Measurements from ENCODE around the gene GGT1. TPM values are rescaled to one million over a fixed set of nuclear protein-coding genes. Genes with fewer than 3 reads are reported as not detected.
"Not testable (repeated sequence)": the region's sequence is repeated elsewhere in the genome, so short reads cannot be mapped to it uniquely, and the experiment has no call there.

GGT1 gene
- total RNA-seq, 1 experiment from 2014 or later = 0.63 TPM

GRCh38 chr22:24608327-24608726 is 5.3 kb downstream of the GGT1 start:
- H3K27me3 Mint-ChIP-seq (ENCODE audit: insufficient read depth, unreplicated experiment); intact Hi-C loops (cut with micrococcal nuclease); H3K9me3 Mint-ChIP-seq (ENCODE audit: unreplicated experiment); H3K36me3 Mint-ChIP-seq (ENCODE audit: insufficient read depth, unreplicated experiment); H3K27ac Mint-ChIP-seq (ENCODE audit: low read depth, unreplicated experiment); BruUV-seq (replicated peaks); POLR2A ChIA-PET; DNase-seq (ENCODE audit: unreplicated experiment); H3K4me1 Mint-ChIP-seq (ENCODE audit: insufficient read depth, unreplicated experiment); CTCF ChIA-PET; H3K4me3 Mint-ChIP-seq (ENCODE audit: unreplicated experiment): not testable (repeated sequence)

GRCh38 chr22:24609888-24610287 is 6.9 kb downstream of the GGT1 start:
- H3K9me3 Mint-ChIP-seq (ENCODE audit: unreplicated experiment); H3K27me3 Mint-ChIP-seq (ENCODE audit: insufficient read depth, unreplicated experiment); H3K4me3 Mint-ChIP-seq (ENCODE audit: unreplicated experiment); DNase-seq (ENCODE audit: unreplicated experiment); H3K36me3 Mint-ChIP-seq (ENCODE audit: insufficient read depth, unreplicated experiment); H3K27ac Mint-ChIP-seq (ENCODE audit: low read depth, unreplicated experiment); H3K4me1 Mint-ChIP-seq (ENCODE audit: insufficient read depth, unreplicated experiment); intact Hi-C loops (cut with micrococcal nuclease); BruUV-seq (replicated peaks); POLR2A ChIA-PET; CTCF ChIA-PET: not testable (repeated sequence)

- DNase-seq (ENCODE audit: unreplicated experiment); intact Hi-C loops (cut with micrococcal nuclease); H3K4me1 Mint-ChIP-seq (ENCODE audit: insufficient read depth, unreplicated experiment); H3K9me3 Mint-ChIP-seq (ENCODE audit: unreplicated experiment); POLR2A ChIA-PET; H3K4me3 Mint-ChIP-seq (ENCODE audit: unreplicated experiment); H3K27ac Mint-ChIP-seq (ENCODE audit: low read depth, unreplicated experiment); H3K36me3 Mint-ChIP-seq (ENCODE audit: insufficient read depth, unreplicated experiment); BruUV-seq (replicated peaks); CTCF ChIA-PET: not testable (repeated sequence)
- H3K27me3 Mint-ChIP-seq (ENCODE audit: insufficient read depth, unreplicated experiment) = peaks cover 12% of the 10 kb centered on the region
Observed at GRCh38 chr22:24614794-24615193, 11.8 kb downstream of the GGT1 start.

- intact Hi-C loops (cut with micrococcal nuclease); H3K36me3 Mint-ChIP-seq (ENCODE audit: insufficient read depth, unreplicated experiment); H3K9me3 Mint-ChIP-seq (ENCODE audit: unreplicated experiment); H3K4me3 Mint-ChIP-seq (ENCODE audit: unreplicated experiment); BruUV-seq (replicated peaks); H3K27ac Mint-ChIP-seq (ENCODE audit: low read depth, unreplicated experiment); CTCF ChIA-PET; POLR2A ChIA-PET; DNase-seq (ENCODE audit: unreplicated experiment); H3K4me1 Mint-ChIP-seq (ENCODE audit: insufficient read depth, unreplicated experiment): not testable (repeated sequence)
- H3K27me3 Mint-ChIP-seq (ENCODE audit: insufficient read depth, unreplicated experiment) = peaks cover 12% of the 10 kb centered on the region
Observed at GRCh38 chr22:24621244-24621643, 18.3 kb downstream of the GGT1 start.

- H3K4me3 Mint-ChIP-seq (ENCODE audit: unreplicated experiment); H3K27ac Mint-ChIP-seq (ENCODE audit: low read depth, unreplicated experiment); H3K27me3 Mint-ChIP-seq (ENCODE audit: insufficient read depth, unreplicated experiment); H3K36me3 Mint-ChIP-seq (ENCODE audit: insufficient read depth, unreplicated experiment); H3K4me1 Mint-ChIP-seq (ENCODE audit: insufficient read depth, unreplicated experiment); DNase-seq (ENCODE audit: unreplicated experiment); intact Hi-C loops (cut with micrococcal nuclease); BruUV-seq (replicated peaks); POLR2A ChIA-PET; H3K9me3 Mint-ChIP-seq (ENCODE audit: unreplicated experiment); CTCF ChIA-PET: not testable (repeated sequence)
Observed at GRCh38 chr22:24622596-24622995, 19.6 kb downstream of the GGT1 start.

GRCh38 chr22:24627911-24628310 is 24.9 kb downstream of the GGT1 start:
- POLR2A ChIA-PET; H3K36me3 Mint-ChIP-seq (ENCODE audit: insufficient read depth, unreplicated experiment); H3K4me3 Mint-ChIP-seq (ENCODE audit: unreplicated experiment); intact Hi-C loops (cut with micrococcal nuclease); BruUV-seq (replicated peaks); H3K9me3 Mint-ChIP-seq (ENCODE audit: unreplicated experiment); H3K4me1 Mint-ChIP-seq (ENCODE audit: insufficient read depth, unreplicated experiment); H3K27ac Mint-ChIP-seq (ENCODE audit: low read depth, unreplicated experiment); H3K27me3 Mint-ChIP-seq (ENCODE audit: insufficient read depth, unreplicated experiment); DNase-seq (ENCODE audit: unreplicated experiment): not testable (repeated sequence)
- CTCF ChIA-PET = interaction anchor here (0.6 kb wide), 1 partner anchor 131 kb away, joined by 3 read pairs; no protein-coding TSS in a partner anchor

GRCh38 chr22:24629069-24629468 is 26.1 kb downstream of the GGT1 start:
- H3K4me1 Mint-ChIP-seq (ENCODE audit: insufficient read depth, unreplicated experiment); CTCF ChIA-PET; H3K4me3 Mint-ChIP-seq (ENCODE audit: unreplicated experiment); BruUV-seq (replicated peaks); intact Hi-C loops (cut with micrococcal nuclease); POLR2A ChIA-PET; H3K9me3 Mint-ChIP-seq (ENCODE audit: unreplicated experiment); H3K36me3 Mint-ChIP-seq (ENCODE audit: insufficient read depth, unreplicated experiment); H3K27ac Mint-ChIP-seq (ENCODE audit: low read depth, unreplicated experiment): not testable (repeated sequence)
- peak; percentile 49 for TF ChIP-seq CTCF (IDR thresholded peaks at IDR 0.05; ENCODE audit: unreplicated experiment)
- peak; percentile 36 for DNase-seq (ENCODE audit: unreplicated experiment)
- H3K27me3 Mint-ChIP-seq (ENCODE audit: insufficient read depth, unreplicated experiment) = peaks cover 13% of the 10 kb centered on the region

GRCh38 chr22:24630812-24631427 is 27.9 kb downstream of the GGT1 start:
- H3K4me3 Mint-ChIP-seq (ENCODE audit: unreplicated experiment); H3K9me3 Mint-ChIP-seq (ENCODE audit: unreplicated experiment); H3K36me3 Mint-ChIP-seq (ENCODE audit: insufficient read depth, unreplicated experiment); BruUV-seq (replicated peaks); intact Hi-C loops (cut with micrococcal nuclease); CTCF ChIA-PET; H3K4me1 Mint-ChIP-seq (ENCODE audit: insufficient read depth, unreplicated experiment); POLR2A ChIA-PET; DNase-seq (ENCODE audit: unreplicated experiment); H3K27ac Mint-ChIP-seq (ENCODE audit: low read depth, unreplicated experiment): not testable (repeated sequence)
- peaks cover 14% of the 10 kb centered on the region for H3K27me3 Mint-ChIP-seq (ENCODE audit: insufficient read depth, unreplicated experiment)

- intact Hi-C loops (cut with micrococcal nuclease); DNase-seq (ENCODE audit: unreplicated experiment); CTCF ChIA-PET; H3K27ac Mint-ChIP-seq (ENCODE audit: low read depth, unreplicated experiment); BruUV-seq (replicated peaks); H3K9me3 Mint-ChIP-seq (ENCODE audit: unreplicated experiment); POLR2A ChIA-PET; H3K4me3 Mint-ChIP-seq (ENCODE audit: unreplicated experiment); H3K4me1 Mint-ChIP-seq (ENCODE audit: insufficient read depth, unreplicated experiment); H3K36me3 Mint-ChIP-seq (ENCODE audit: insufficient read depth, unreplicated experiment): not testable (repeated sequence)
- H3K27me3 Mint-ChIP-seq (ENCODE audit: insufficient read depth, unreplicated experiment) = peaks cover 14% of the 10 kb centered on the region
Observed at GRCh38 chr22:24631430-24632122, 28.6 kb downstream of the GGT1 start.

Measured in MCF 10A (cell line).